K562 (cell line): Measurements from ENCODE around the gene EMC6. TPM values are rescaled to one million over a fixed set of nuclear protein-coding genes. Genes with fewer than 3 reads are reported as not detected.

Source experiments
- ATAC-seq: fragments of 200-7000 bp; cut with Tn5 transposase; 3 replicates; pipeline ENCODE4 v1.9.1; 2020; ENCODE audit warnings: moderate library complexity
- BruUV-seq: library from RNA; stranded (reverse); fragments of 400-500 nt; replicated peaks from 2 replicates; lab custom pipeline; 2021; lab: Mats Ljungman, UMichigan
- CTCF ChIA-PET: fragments of 300-600 bp; formaldehyde crosslinking; extraction: SDS; loops from one replicate; lab custom pipeline; 2021; ENCODE audit warnings: low intra/inter-chr PET ratio; lab: Yijun Ruan, JAX
- POLR2A ChIA-PET: fragments of 300-600, 350-650 bp; sonication (Branson Sonifier 250); formaldehyde crosslinking; extraction: SDS; loops from one replicate; lab custom pipeline; 2021; ENCODE audit warnings: antibody characterized with exemption, inconsistent platforms; lab: Yijun Ruan, JAX
- DNase-seq, 4 experiments: peaks; one replicate each; pipeline versions ENCODE4 v3.0.0 to v3.0.0-alpha.2; 2011 to 2018; ENCODE audit warnings: low spot score in 3 of 4, mixed read lengths in 3 of 4; ENCODE audit errors: extremely low read depth in 1 of 4
- FAIRE-seq: peaks from 2 replicates; lab custom pipeline; 2011; peaks lifted over from hg19 to GRCh38; lab: Jason Lieb, UNC
- H2AFZ ChIP-seq: 2 replicates; pipeline ENCODE4 v1.6.0; 2011; ENCODE audit warnings: low read depth, low read length, control low read depth, inconsistent platforms
- H3K27ac ChIP-seq: fragments of 200-600 bp; 3 replicates; pipeline ENCODE4 v1.8.0; 2011; ENCODE audit warnings: low read depth, mild to moderate bottlenecking, control low read depth, inconsistent platforms, low read length, moderate library complexity, mixed read lengths; ENCODE audit errors: extremely low read depth
- H3K27me3 ChIP-seq, 2 experiments: fragments of 300-600 bp in 1 of 2; 2 replicates in 1 of 2; 3 replicates in 1 of 2; pipeline versions ENCODE4 v1.6.0 to v1.8.0; 2011; ENCODE audit warnings: inconsistent platforms in 2 of 2, low read length in 2 of 2, mild to moderate bottlenecking in 1 of 2, mixed read lengths in 1 of 2, moderate library complexity in 1 of 2; ENCODE audit not compliant: control insufficient read depth in 2 of 2, insufficient read depth in 2 of 2
- H3K36me3 ChIP-seq: fragments of 300-600 bp; 3 replicates; pipeline ENCODE4 v1.8.0; 2011; ENCODE audit warnings: mild to moderate bottlenecking, low read length, inconsistent platforms; ENCODE audit not compliant: control insufficient read depth, insufficient read depth
- H3K4me1 ChIP-seq, 2 experiments: fragments of 200-600 bp in 1 of 2; replicated peaks in 1 of 2; 2 replicates in 1 of 2; 3 replicates in 1 of 2; pipeline versions ENCODE4 v1.5.1 to v1.8.0; 2011; ENCODE audit warnings: inconsistent platforms in 2 of 2, low read length in 2 of 2, mild to moderate bottlenecking in 1 of 2, mixed read lengths in 1 of 2, moderate library complexity in 1 of 2; ENCODE audit not compliant: control insufficient read depth in 2 of 2, insufficient read depth in 2 of 2
- H3K4me2 ChIP-seq: 2 replicates; pipeline ENCODE4 v1.6.1; 2011; ENCODE audit warnings: low read length, control low read depth, inconsistent platforms, mixed read lengths; ENCODE audit not compliant: insufficient read depth
- H3K4me3 ChIP-seq: fragments of 200-600 bp; sonication (generic), shearing (Covaris generic); 2 replicates; pipeline ENCODE4 v1.5.1; 2016; ENCODE audit warnings: control low read depth, inconsistent platforms
- H3K79me2 ChIP-seq: fragments of 200-600 bp; 3 replicates; pipeline ENCODE4 v1.8.0; 2011; ENCODE audit warnings: low read length, inconsistent platforms; ENCODE audit not compliant: control insufficient read depth, insufficient read depth
- H3K9ac ChIP-seq, 2 experiments: 2 replicates each; pipeline versions ENCODE4 v1.6.0 to v1.6.1; 2011; ENCODE audit warnings: low read depth in 2 of 2, low read length in 2 of 2, control low read depth in 1 of 2, inconsistent platforms in 1 of 2, mild to moderate bottlenecking in 1 of 2, mixed read lengths in 1 of 2; ENCODE audit not compliant: insufficient read depth in 1 of 2
- H3K9me1 ChIP-seq: one replicate; pipeline ENCODE4 v1.6.0; 2011; ENCODE audit warnings: inconsistent platforms, mild to moderate bottlenecking, low read length, moderate library complexity; ENCODE audit not compliant: control insufficient read depth, insufficient read depth
- H3K9me3 ChIP-seq: replicated peaks from 2 replicates; pipeline ENCODE4 v1.5.1; 2011; ENCODE audit warnings: low read depth, low read length, inconsistent platforms; ENCODE audit not compliant: control insufficient read depth, insufficient read depth
- H4K20me1 ChIP-seq: replicated peaks from 2 replicates; pipeline ENCODE4 v1.6.1; 2011; ENCODE audit warnings: low read length, inconsistent platforms, mixed read lengths; ENCODE audit not compliant: control insufficient read depth, insufficient read depth
- ESRRA ChIP-seq: fragments of 450-650 bp; IDR thresholded peaks from 2 replicates; pipeline ENCODE4 v1.6.1; 2014; ENCODE audit warnings: low read depth, mild to moderate bottlenecking, moderate library complexity, borderline replicate concordance
- KLF13 ChIP-seq: fragments of 450-650 bp; IDR thresholded peaks from 2 replicates; pipeline ENCODE4 v1.6.1; 2016; ENCODE audit warnings: missing genetic modification characterization, low read depth, mild to moderate bottlenecking, missing compliant biosample characterization, moderate library complexity, borderline replicate concordance
- POLR2G ChIP-seq: fragments of 200-400 bp; formaldehyde crosslinking; IDR thresholded peaks from 2 replicates; pipeline ENCODE4 v1.6.1; 2017; ENCODE audit warnings: low read depth, mild to moderate bottlenecking, antibody characterized with exemption, low read length, moderate library complexity
- ZFP1 ChIP-seq: fragments of 450-650 bp; formaldehyde crosslinking; IDR thresholded peaks from 2 replicates; pipeline ENCODE4 v1.4.0; 2020; ENCODE audit warnings: mild to moderate bottlenecking, mixed read lengths
- WGBS: fragments of 100-300 bp; shearing (Covaris generic); methylation state at CpG from one replicate; pipeline ENCODE4 v1.1.6; 2016; ENCODE audit warnings: low coverage, mixed read lengths; ENCODE audit not compliant: insufficient coverage; ENCODE audit errors: missing lambda C conversion rate; 5-methylcytosine and 5-hydroxymethylcytosine counted together
- in situ Hi-C: fragments of 300-500 bp; cut with MboI; formaldehyde crosslinking; loops from 4 replicates; pipeline ENCODE4 v1.15.0; 2018; ENCODE audit warnings: inconsistent platforms, mixed read lengths
- intact Hi-C: fragments of 100-400 bp; cut with micrococcal nuclease; formaldehyde crosslinking; loops from 2 replicates; pipeline ENCODE4 v1.14.2; 2022
- polyA plus RNA-seq, 8 experiments: library from polyadenylated mRNA; depleted of rRNA in 4 of 8; stranded (reverse) in 5 of 8; unstranded in 3 of 8; fragments of >200 nt; fragmentation: Nextera tagmentation in 2 of 8; fragmentation: Illumina TruSeq in 1 of 8; extraction: Ambion mirVana in 2 of 8; extraction: Trizol in 1 of 8; gene quantifications; 2 replicates each; pipeline versions ENCODE4 v1.2.1 to v1.2.3, GENCODE V29; 2011 to 2014; ENCODE audit warnings: inconsistent platforms in 1 of 8, missing spikeins in 1 of 8
- total RNA-seq, 7 experiments: library from RNA; depleted of rRNA in 6 of 7; stranded (reverse); fragments of >200 nt in 6 of 7; fragmentation: Illumina TruSeq in 2 of 7; extraction: Trizol in 2 of 7; gene quantifications; 2 replicates each; pipeline versions ENCODE4 v1.2.1 to v1.2.3, GENCODE V29; 2011 to 2021; ENCODE audit warnings: low replicate concordance in 1 of 7

EMC6 gene
- total and polyA plus RNA-seq, 9 of the 15 experiments (the other 6 are each of a cell fraction or from before 2014, with no cell fraction given) = 2.9 to 136 (median 24.9) TPM

DNA sequence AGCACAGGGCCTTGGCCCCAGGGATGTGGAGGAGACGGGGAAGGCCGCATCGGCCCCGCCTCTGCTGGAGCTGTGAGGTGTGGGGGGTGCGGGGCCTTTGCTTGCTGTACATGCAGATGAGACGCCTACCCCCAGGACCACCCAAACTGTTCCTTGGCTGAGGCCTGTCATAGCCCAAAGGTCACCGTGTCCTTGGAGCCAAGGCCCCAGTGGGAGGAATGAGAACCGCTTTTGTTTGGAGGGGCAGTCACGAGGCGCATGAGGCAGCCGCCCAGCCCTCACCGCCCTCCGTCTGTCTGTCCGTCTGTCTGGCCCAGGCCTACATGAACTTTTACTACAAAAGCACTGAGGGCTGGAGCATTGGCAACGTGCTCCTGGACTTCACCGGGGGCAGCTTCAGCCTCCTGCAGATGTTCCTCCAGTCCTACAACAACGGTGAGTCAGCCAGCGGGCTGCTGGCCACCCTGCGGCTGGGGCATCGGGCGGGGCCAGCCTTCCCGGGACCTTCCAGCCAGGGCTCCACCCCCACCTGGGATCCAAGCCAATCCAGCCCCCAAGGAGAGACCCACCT lies 9.0 kb upstream of the EMC6 start:
- no peak overlapping the region for H3K4me2 ChIP-seq
- FAIRE-seq (no peak), DNase-seq (peak in 2 of 4 experiments; percentile 32 to 35), ATAC-seq (no peak)
- in situ Hi-C loops (no loop called here), intact Hi-C loops (no loop called here)
- WGBS = 74% methylated on average over 19 of the region's 22 CpGs
- no peaks in the 10 kb centered on the region for H3K9me3 ChIP-seq
- H3K9me1 ChIP-seq = no peaks in the 10 kb centered on the region
- H3K4me3 ChIP-seq = no peak overlapping the region
- BruUV-seq = no TSS peak
- ChIA-PET CTCF (no interaction called here), POLR2A (interaction anchor here (1.1 kb wide), 1 partner anchor 23 kb away, joined by 5 read pairs; the partner anchor contains the start of genes CTNS and SHPK)
- H3K9ac ChIP-seq = peak overlapping the region in 1 of 2 experiments; percentile 78; a peak in 2 of 4 replicates
- no peaks in the 10 kb centered on the region for H3K27me3 ChIP-seq
- H3K36me3 ChIP-seq = no peaks in the 10 kb centered on the region
- no peaks in the 10 kb centered on the region for H4K20me1 ChIP-seq
- no peak overlapping the region for H2AFZ ChIP-seq
- no peak overlapping the region for H3K27ac ChIP-seq
- H3K79me2 ChIP-seq = no peaks in the 10 kb centered on the region
- peaks cover 0 to 42% of the 10 kb centered on the region in 2 experiments; a peak in 2 of 5 replicates for H3K4me1 ChIP-seq
- TF ChIP-seq ESRRA = peak; percentile 50; the same call in 1 of the 2 replicates
- TF ChIP-seq KLF13 (tag) = no peak
- TF ChIP-seq ZFP1 = no peak
- TF ChIP-seq POLR2G = peak; percentile 21; the same call in 1 of the 2 replicates
